Osteoblast (primary cell): ENCODE measurements around the gene UBASH3A. TPM values are rescaled to one million over a fixed set of nuclear protein-coding genes. Genes with fewer than 3 reads are reported as not detected.

Source experiments
- DNase-seq: peaks from one replicate; pipeline ENCODE4 v3.0.0; 2011; ENCODE audit warnings: low spot score, mixed read lengths; ENCODE audit not compliant: insufficient read length; ENCODE audit errors: missing footprints
- H2AFZ ChIP-seq: 2 replicates; pipeline ENCODE4 v1.6.0; 2011; ENCODE audit warnings: mild to moderate bottlenecking, low read length
- H3K27ac ChIP-seq: 2 replicates; pipeline ENCODE4 v1.5.1; 2011; ENCODE audit warnings: mild to moderate bottlenecking, low read depth, low read length, moderate library complexity
- H3K27me3 ChIP-seq: 2 replicates; pipeline ENCODE4 v1.6.0; 2012; ENCODE audit warnings: mild to moderate bottlenecking, control low read depth, inconsistent platforms, low read length, moderate library complexity; ENCODE audit not compliant: insufficient read depth
- H3K36me3 ChIP-seq: 2 replicates; pipeline ENCODE4 v1.5.1; 2011; ENCODE audit warnings: mild to moderate bottlenecking, low read length, control low read depth, moderate library complexity; ENCODE audit not compliant: insufficient read depth
- H3K4me1 ChIP-seq: 2 replicates; pipeline ENCODE4 v1.5.1; 2011; ENCODE audit warnings: mild to moderate bottlenecking, low read length, control low read depth, moderate library complexity; ENCODE audit not compliant: insufficient read depth
- H3K4me2 ChIP-seq: 2 replicates; pipeline ENCODE4 v1.6.0; 2011; ENCODE audit warnings: mild to moderate bottlenecking, low read length; ENCODE audit not compliant: insufficient read depth
- H3K4me3 ChIP-seq: fragments of 200-600 bp; sonication (generic); 3 replicates; pipeline ENCODE4 v1.5.1; 2012; ENCODE audit warnings: mild to moderate bottlenecking, low read length, inconsistent platforms; ENCODE audit not compliant: insufficient read depth
- H3K79me2 ChIP-seq: 2 replicates; pipeline ENCODE4 v1.6.0; 2012; ENCODE audit warnings: mild to moderate bottlenecking, low read length, control low read depth, inconsistent platforms; ENCODE audit not compliant: insufficient read depth
- H3K9me3 ChIP-seq: 2 replicates; pipeline ENCODE4 v1.5.1; 2011; ENCODE audit warnings: low read depth, low read length, control low read depth
- H4K20me1 ChIP-seq: 2 replicates; pipeline ENCODE4 v1.6.0; 2012; ENCODE audit warnings: mild to moderate bottlenecking, low read length, control low read depth; ENCODE audit not compliant: insufficient read depth
- total RNA-seq: library from RNA; depleted of rRNA; stranded (reverse); fragments of >200 nt; gene quantifications from 2 replicates; pipeline ENCODE4 v1.2.3, GENCODE V29; 2012
- TF ChIP-seq, protein P1 (sequence below): IDR thresholded peaks from 2 replicates; pipeline ENCODE4 v1.5.1; 2011; ENCODE audit warnings: mild to moderate bottlenecking, low read depth, low read length, moderate library complexity; ENCODE audit errors: extremely low read depth

Gene UBASH3A
- total RNA-seq, 1 donor = not detected

GRCh38 chr21:42374864-42375499 lies 28.7 kb upstream of the UBASH3A start:
- no peak overlapping the region for H2AFZ ChIP-seq
- TF ChIP-seq, protein P1, sequence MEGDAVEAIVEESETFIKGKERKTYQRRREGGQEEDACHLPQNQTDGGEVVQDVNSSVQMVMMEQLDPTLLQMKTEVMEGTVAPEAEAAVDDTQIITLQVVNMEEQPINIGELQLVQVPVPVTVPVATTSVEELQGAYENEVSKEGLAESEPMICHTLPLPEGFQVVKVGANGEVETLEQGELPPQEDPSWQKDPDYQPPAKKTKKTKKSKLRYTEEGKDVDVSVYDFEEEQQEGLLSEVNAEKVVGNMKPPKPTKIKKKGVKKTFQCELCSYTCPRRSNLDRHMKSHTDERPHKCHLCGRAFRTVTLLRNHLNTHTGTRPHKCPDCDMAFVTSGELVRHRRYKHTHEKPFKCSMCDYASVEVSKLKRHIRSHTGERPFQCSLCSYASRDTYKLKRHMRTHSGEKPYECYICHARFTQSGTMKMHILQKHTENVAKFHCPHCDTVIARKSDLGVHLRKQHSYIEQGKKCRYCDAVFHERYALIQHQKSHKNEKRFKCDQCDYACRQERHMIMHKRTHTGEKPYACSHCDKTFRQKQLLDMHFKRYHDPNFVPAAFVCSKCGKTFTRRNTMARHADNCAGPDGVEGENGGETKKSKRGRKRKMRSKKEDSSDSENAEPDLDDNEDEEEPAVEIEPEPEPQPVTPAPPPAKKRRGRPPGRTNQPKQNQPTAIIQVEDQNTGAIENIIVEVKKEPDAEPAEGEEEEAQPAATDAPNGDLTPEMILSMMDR = no peak
- H3K27ac ChIP-seq = no peak overlapping the region
- H3K9me3 ChIP-seq = no peaks in the 10 kb centered on the region
- H3K4me2 ChIP-seq = no peak overlapping the region
- no peaks in the 10 kb centered on the region for H4K20me1 ChIP-seq
- H3K4me3 ChIP-seq = no peak overlapping the region
- H3K36me3 ChIP-seq = no peaks in the 10 kb centered on the region
- no peaks in the 10 kb centered on the region for H3K27me3 ChIP-seq
- H3K79me2 ChIP-seq = no peaks in the 10 kb centered on the region
- DNase-seq = no peak
- no peaks in the 10 kb centered on the region for H3K4me1 ChIP-seq

DNA sequence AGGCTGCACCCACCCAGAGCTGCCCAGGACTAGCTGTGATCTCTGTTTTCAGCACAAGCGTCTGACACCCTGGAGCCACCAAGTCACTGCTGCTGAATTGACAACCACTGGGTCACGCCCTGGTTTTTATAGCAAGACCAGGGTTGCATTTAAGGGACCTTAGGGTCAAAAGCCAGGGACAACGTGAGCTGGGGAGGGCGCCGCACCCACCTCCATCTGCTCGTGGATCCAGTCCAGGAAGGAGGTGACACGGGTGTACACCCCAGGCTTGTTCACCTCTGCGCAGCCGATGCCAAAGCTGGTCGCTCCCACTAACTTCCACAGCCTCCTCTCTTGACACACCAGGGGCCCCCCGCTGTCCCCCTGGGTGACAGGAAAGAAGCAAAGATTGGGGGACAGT lies 28.2 kb upstream of the UBASH3A start:
- H3K4me1 ChIP-seq = no peaks in the 10 kb centered on the region
- H2AFZ ChIP-seq = no peak overlapping the region
- H3K36me3 ChIP-seq = no peaks in the 10 kb centered on the region
- no peaks in the 10 kb centered on the region for H3K79me2 ChIP-seq
- no peaks in the 10 kb centered on the region for H3K27me3 ChIP-seq
- H3K4me3 ChIP-seq = no peak overlapping the region
- H3K27ac ChIP-seq = no peak overlapping the region
- H4K20me1 ChIP-seq = no peaks in the 10 kb centered on the region
- H3K4me2 ChIP-seq = no peak overlapping the region
- H3K9me3 ChIP-seq = no peaks in the 10 kb centered on the region
- peak; percentile 79 for DNase-seq
- TF ChIP-seq, protein P1 = no peak

- Histone ChIP-seq H3K36me3 (no peaks in the 10 kb centered on the region), H2AFZ (no peak overlapping the region), H3K79me2 (no peaks in the 10 kb centered on the region), H3K27me3 (no peaks in the 10 kb centered on the region), H3K9me3 (no peaks in the 10 kb centered on the region), H3K4me1 (no peaks in the 10 kb centered on the region), H3K27ac (no peak overlapping the region), H3K4me2 (no peak overlapping the region), H3K4me3 (no peak overlapping the region), H4K20me1 (no peaks in the 10 kb centered on the region)
- DNase-seq = no peak
- TF ChIP-seq, protein P1 = no peak
Measured at GRCh38 chr21:42375966-42376337, 27.8 kb upstream of the UBASH3A start.

DNA sequence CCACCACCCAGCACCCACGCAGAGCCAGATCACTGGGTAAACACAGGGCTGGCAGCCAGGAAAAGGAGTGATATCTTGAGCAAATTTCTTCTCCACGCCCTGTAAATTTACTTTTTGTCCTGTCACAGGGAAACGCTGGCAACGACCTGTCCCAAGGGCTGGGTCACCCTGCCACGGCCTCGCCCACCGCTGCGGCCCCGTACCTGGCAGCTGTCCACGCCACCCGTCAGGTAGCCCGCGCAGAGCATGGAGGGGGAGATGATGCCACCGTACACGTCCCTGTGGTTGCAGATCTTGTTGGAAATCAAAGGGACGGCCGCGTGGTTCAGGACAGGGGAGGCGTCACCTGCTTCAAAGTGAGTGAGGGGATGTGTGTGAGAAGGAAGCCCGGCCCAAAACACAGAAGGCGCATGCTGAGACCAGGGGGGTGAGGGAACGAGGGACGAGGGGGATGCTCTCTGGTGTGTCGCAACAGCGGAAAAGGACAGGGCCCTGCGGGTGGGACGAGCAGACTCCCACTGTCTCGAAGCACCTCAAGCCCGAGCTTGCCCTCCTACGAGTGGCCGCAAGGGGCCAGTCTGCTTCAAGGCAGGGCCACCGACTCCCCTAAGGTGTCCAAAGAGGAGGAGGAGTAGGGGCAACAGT lies 27.2 kb upstream of the UBASH3A start:
- Histone ChIP-seq H3K36me3 (no peaks in the 10 kb centered on the region), H2AFZ (no peak overlapping the region), H3K4me1 (no peaks in the 10 kb centered on the region), H3K4me2 (no peak overlapping the region), H3K27ac (no peak overlapping the region), H3K27me3 (no peaks in the 10 kb centered on the region), H3K9me3 (no peaks in the 10 kb centered on the region), H3K79me2 (no peaks in the 10 kb centered on the region), H4K20me1 (no peaks in the 10 kb centered on the region), H3K4me3 (no peak overlapping the region)
- peak; percentile 88 for DNase-seq
- TF ChIP-seq, protein P1 = no peak
